ENCODE data around the gene GRIP1. TPM values are rescaled to one million over a fixed set of nuclear protein-coding genes. Genes with fewer than 3 reads are reported as not detected.

Gene GRIP1
- polyA plus RNA-seq, 2 donors = 1.5 to 2.4 TPM

GRCh38 chr12:66461331-66461730 is 217.5 kb downstream of the GRIP1 start:
- no peaks in the 10 kb centered on the region for H3K4me1 ChIP-seq (ENCODE audit: control insufficient read depth in 2 of 2, insufficient read depth in 2 of 2, low read length in 1 of 2)
- no peaks in the 10 kb centered on the region for H3K27me3 ChIP-seq (ENCODE audit: control insufficient read depth in 1 of 2, insufficient read depth in 2 of 2, low read length in 2 of 2)
- 66 to 74% methylated on average over 3 of the region's 3 CpGs for WGBS, 2 donors
- H3K27ac ChIP-seq (ENCODE audit: low read depth in 2 of 2, low read length in 1 of 2) = no peak overlapping the region
- H3K36me3 ChIP-seq (ENCODE audit: control insufficient read depth in 2 of 2, insufficient read depth in 2 of 2, low read length in 1 of 2) = no peaks in the 10 kb centered on the region
- H3K4me3 ChIP-seq (ENCODE audit: low read depth in 1 of 2, low read length in 2 of 2) = no peak overlapping the region
- H3K9me3 ChIP-seq (ENCODE audit: control insufficient read depth in 2 of 2, insufficient read depth in 1 of 2, low read depth in 1 of 2, low read length in 1 of 2) = no peaks in the 10 kb centered on the region

- H3K4me3 ChIP-seq (ENCODE audit: low read depth in 1 of 2, low read length in 2 of 2) = no peak overlapping the region
- H3K4me1 ChIP-seq (ENCODE audit: control insufficient read depth in 2 of 2, insufficient read depth in 2 of 2, low read length in 1 of 2) = no peaks in the 10 kb centered on the region
- H3K27me3 ChIP-seq (ENCODE audit: control insufficient read depth in 1 of 2, insufficient read depth in 2 of 2, low read length in 2 of 2) = no peaks in the 10 kb centered on the region
- whole genome bisulfite sequencing, 2 donors = 71 to 78% methylated on average over 7 of the region's 7 CpGs
- H3K36me3 ChIP-seq (ENCODE audit: control insufficient read depth in 2 of 2, insufficient read depth in 2 of 2, low read length in 1 of 2) = peaks cover 0 to 4% of the 10 kb centered on the region in 2 donors
- H3K9me3 ChIP-seq (ENCODE audit: control insufficient read depth in 2 of 2, insufficient read depth in 1 of 2, low read depth in 1 of 2, low read length in 1 of 2) = no peaks in the 10 kb centered on the region
- no peak overlapping the region for H3K27ac ChIP-seq (ENCODE audit: low read depth in 2 of 2, low read length in 1 of 2)
Measured at GRCh38 chr12:66459944-66460482, 218.9 kb downstream of the GRIP1 start.

DNA sequence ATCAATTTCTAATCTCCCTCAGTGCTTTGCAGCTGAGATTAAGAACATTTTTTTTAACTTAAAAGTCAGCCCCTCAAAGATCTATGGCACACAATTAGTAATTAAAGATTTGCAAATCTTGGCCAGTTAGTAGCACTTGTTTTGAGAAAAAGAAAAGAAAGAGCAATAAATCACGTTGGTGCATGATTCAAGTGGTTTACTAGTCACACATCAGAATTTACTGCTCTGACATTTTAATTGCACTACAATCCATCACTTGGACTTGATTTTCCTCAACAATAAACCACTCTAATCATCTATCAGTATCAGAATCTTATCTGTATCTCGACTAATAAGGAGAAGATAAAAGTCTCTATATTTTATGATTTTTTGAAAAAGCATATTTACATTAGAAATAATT is 222.3 kb downstream of the GRIP1 start:
- Histone ChIP-seq H3K4me3 (ENCODE audit: low read depth in 1 of 2, low read length in 2 of 2) (no peak overlapping the region), H3K9me3 (ENCODE audit: control insufficient read depth in 2 of 2, insufficient read depth in 1 of 2, low read depth in 1 of 2, low read length in 1 of 2) (no peaks in the 10 kb centered on the region), H3K27me3 (ENCODE audit: control insufficient read depth in 1 of 2, insufficient read depth in 2 of 2, low read length in 2 of 2) (no peaks in the 10 kb centered on the region), H3K4me1 (ENCODE audit: control insufficient read depth in 2 of 2, insufficient read depth in 2 of 2, low read length in 1 of 2) (no peaks in the 10 kb centered on the region), H3K36me3 (ENCODE audit: control insufficient read depth in 2 of 2, insufficient read depth in 2 of 2, low read length in 1 of 2) (peaks cover 0 to 4% of the 10 kb centered on the region in 2 donors), H3K27ac (ENCODE audit: low read depth in 2 of 2, low read length in 1 of 2) (no peak overlapping the region)
- WGBS, 2 donors = 46 to 59% methylated on average over 2 of the region's 2 CpGs

DNA sequence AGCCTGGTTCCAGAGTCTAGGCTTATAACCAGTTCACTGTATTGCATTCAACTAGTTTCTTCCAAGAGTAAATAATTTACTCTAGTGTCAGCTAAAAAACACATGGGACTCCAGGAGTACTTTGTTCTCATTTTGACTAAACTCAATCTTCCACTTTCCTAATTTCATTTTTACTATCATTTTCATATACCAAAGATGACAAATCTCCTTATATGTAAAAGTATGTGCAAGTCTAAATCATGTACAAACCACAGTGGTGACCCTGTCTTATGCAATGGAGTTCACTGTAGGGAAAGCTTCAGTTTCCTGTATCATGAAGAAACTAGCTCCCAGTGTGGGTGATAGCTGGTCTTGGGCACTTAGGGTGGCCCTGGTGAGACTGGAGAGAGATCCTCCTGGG is 225.0 kb downstream of the GRIP1 start:
- H3K9me3 ChIP-seq (ENCODE audit: control insufficient read depth in 2 of 2, insufficient read depth in 1 of 2, low read depth in 1 of 2, low read length in 1 of 2) = no peaks in the 10 kb centered on the region
- no peak overlapping the region for H3K27ac ChIP-seq (ENCODE audit: low read depth in 2 of 2, low read length in 1 of 2)
- no peak overlapping the region for H3K4me3 ChIP-seq (ENCODE audit: low read depth in 1 of 2, low read length in 2 of 2)
- peaks cover 0 to 4% of the 10 kb centered on the region in 2 donors for H3K36me3 ChIP-seq (ENCODE audit: control insufficient read depth in 2 of 2, insufficient read depth in 2 of 2, low read length in 1 of 2)
- no peaks in the 10 kb centered on the region for H3K4me1 ChIP-seq (ENCODE audit: control insufficient read depth in 2 of 2, insufficient read depth in 2 of 2, low read length in 1 of 2)
- H3K27me3 ChIP-seq (ENCODE audit: control insufficient read depth in 1 of 2, insufficient read depth in 2 of 2, low read length in 2 of 2) = no peaks in the 10 kb centered on the region

GRCh38 chr12:66453120-66453519 is 225.8 kb downstream of the GRIP1 start:
- no peaks in the 10 kb centered on the region for H3K9me3 ChIP-seq (ENCODE audit: control insufficient read depth in 2 of 2, insufficient read depth in 1 of 2, low read depth in 1 of 2, low read length in 1 of 2)
- WGBS, 2 donors = 88 to 96% methylated on average over 4 of the region's 4 CpGs
- H3K27ac ChIP-seq (ENCODE audit: low read depth in 2 of 2, low read length in 1 of 2) = no peak overlapping the region
- peaks cover 0 to 4% of the 10 kb centered on the region in 2 donors for H3K36me3 ChIP-seq (ENCODE audit: control insufficient read depth in 2 of 2, insufficient read depth in 2 of 2, low read length in 1 of 2)
- no peaks in the 10 kb centered on the region for H3K27me3 ChIP-seq (ENCODE audit: control insufficient read depth in 1 of 2, insufficient read depth in 2 of 2, low read length in 2 of 2)
- no peaks in the 10 kb centered on the region for H3K4me1 ChIP-seq (ENCODE audit: control insufficient read depth in 2 of 2, insufficient read depth in 2 of 2, low read length in 1 of 2)
- H3K4me3 ChIP-seq (ENCODE audit: low read depth in 1 of 2, low read length in 2 of 2) = no peak overlapping the region

DNA sequence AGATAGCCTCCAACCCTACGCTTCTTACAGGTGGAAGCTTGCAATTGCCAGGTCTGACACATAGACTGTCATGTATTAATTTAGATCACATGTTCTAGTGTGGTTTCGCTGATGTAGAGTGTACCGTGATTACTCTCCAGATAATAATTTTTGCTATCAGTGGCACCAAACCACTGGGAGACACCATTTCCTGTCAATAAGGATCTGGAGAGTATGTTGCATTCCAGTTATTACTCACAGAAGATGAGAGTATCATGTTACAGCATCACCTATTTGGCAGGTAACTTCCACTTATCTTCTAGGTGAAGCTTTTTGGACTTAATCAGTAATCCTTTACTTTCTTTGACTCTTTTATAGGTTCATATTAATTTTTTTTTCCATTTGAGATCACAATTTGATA is 229.3 kb downstream of the GRIP1 start:
- Histone ChIP-seq H3K27me3 (ENCODE audit: control insufficient read depth in 1 of 2, insufficient read depth in 2 of 2, low read length in 2 of 2) (no peaks in the 10 kb centered on the region), H3K9me3 (ENCODE audit: control insufficient read depth in 2 of 2, insufficient read depth in 1 of 2, low read depth in 1 of 2, low read length in 1 of 2) (no peaks in the 10 kb centered on the region), H3K36me3 (ENCODE audit: control insufficient read depth in 2 of 2, insufficient read depth in 2 of 2, low read length in 1 of 2) (no peaks in the 10 kb centered on the region), H3K27ac (ENCODE audit: low read depth in 2 of 2, low read length in 1 of 2) (no peak overlapping the region), H3K4me1 (ENCODE audit: control insufficient read depth in 2 of 2, insufficient read depth in 2 of 2, low read length in 1 of 2) (no peaks in the 10 kb centered on the region), H3K4me3 (ENCODE audit: low read depth in 1 of 2, low read length in 2 of 2) (no peak overlapping the region)
- 91 to 92% methylated on average over 3 of the region's 3 CpGs for WGBS, 2 donors

DNA sequence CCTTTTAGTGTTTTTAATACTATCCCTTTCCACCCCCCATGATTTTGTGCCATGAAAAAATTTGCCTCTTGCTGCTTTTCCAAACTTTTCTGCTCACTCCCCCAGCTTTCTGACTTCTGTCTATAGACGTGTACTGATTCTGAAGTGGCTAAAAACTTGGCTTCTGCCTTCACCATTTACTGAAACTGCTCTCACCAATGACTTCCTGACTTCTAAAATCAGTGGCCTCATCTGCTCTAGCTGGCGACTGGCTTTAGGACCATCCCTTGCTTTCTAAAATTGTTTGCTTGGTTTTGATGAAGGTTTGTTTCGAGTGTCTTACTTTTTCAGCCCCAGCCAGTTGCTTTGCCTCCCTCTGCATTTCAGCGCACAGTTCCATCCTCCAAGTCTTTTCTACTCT is 231.2 kb downstream of the GRIP1 start:
- H3K4me3 ChIP-seq (ENCODE audit: low read depth in 1 of 2, low read length in 2 of 2) = no peak overlapping the region
- no peaks in the 10 kb centered on the region for H3K9me3 ChIP-seq (ENCODE audit: control insufficient read depth in 2 of 2, insufficient read depth in 1 of 2, low read depth in 1 of 2, low read length in 1 of 2)
- no peak overlapping the region for H3K27ac ChIP-seq (ENCODE audit: low read depth in 2 of 2, low read length in 1 of 2)
- WGBS, 2 donors = 68 to 72% methylated on average over 4 of the region's 4 CpGs
- no peaks in the 10 kb centered on the region for H3K36me3 ChIP-seq (ENCODE audit: control insufficient read depth in 2 of 2, insufficient read depth in 2 of 2, low read length in 1 of 2)
- no peaks in the 10 kb centered on the region for H3K27me3 ChIP-seq (ENCODE audit: control insufficient read depth in 1 of 2, insufficient read depth in 2 of 2, low read length in 2 of 2)
- no peaks in the 10 kb centered on the region for H3K4me1 ChIP-seq (ENCODE audit: control insufficient read depth in 2 of 2, insufficient read depth in 2 of 2, low read length in 1 of 2)

DNA sequence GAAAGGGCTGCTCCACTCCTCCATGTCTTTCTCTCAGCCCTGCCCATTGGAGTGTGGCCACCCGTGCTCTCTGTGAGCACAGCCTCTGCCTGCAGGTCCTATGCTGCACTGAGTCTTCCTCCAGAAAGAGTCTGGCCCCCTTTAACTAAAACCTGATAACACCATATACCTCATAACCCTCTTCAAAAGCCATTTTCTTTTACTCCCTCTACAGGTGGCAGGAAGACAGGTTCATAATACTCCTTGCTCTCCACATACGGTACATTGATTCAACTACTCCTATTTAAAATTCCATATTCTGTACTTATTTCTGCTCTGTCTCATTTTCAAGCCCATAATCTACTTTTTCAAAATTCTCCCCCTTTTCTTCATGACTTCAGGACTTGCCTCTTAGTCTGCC is 232.6 kb downstream of the GRIP1 start:
- 89 to 96% methylated on average over 2 of the region's 2 CpGs for WGBS, 2 donors
- Histone ChIP-seq H3K9me3 (ENCODE audit: control insufficient read depth in 2 of 2, insufficient read depth in 1 of 2, low read depth in 1 of 2, low read length in 1 of 2) (no peaks in the 10 kb centered on the region), H3K4me3 (ENCODE audit: low read depth in 1 of 2, low read length in 2 of 2) (no peak overlapping the region), H3K27ac (ENCODE audit: low read depth in 2 of 2, low read length in 1 of 2) (no peak overlapping the region), H3K4me1 (ENCODE audit: control insufficient read depth in 2 of 2, insufficient read depth in 2 of 2, low read length in 1 of 2) (no peaks in the 10 kb centered on the region), H3K36me3 (ENCODE audit: control insufficient read depth in 2 of 2, insufficient read depth in 2 of 2, low read length in 1 of 2) (no peaks in the 10 kb centered on the region), H3K27me3 (ENCODE audit: control insufficient read depth in 1 of 2, insufficient read depth in 2 of 2, low read length in 2 of 2) (no peaks in the 10 kb centered on the region)

DNA sequence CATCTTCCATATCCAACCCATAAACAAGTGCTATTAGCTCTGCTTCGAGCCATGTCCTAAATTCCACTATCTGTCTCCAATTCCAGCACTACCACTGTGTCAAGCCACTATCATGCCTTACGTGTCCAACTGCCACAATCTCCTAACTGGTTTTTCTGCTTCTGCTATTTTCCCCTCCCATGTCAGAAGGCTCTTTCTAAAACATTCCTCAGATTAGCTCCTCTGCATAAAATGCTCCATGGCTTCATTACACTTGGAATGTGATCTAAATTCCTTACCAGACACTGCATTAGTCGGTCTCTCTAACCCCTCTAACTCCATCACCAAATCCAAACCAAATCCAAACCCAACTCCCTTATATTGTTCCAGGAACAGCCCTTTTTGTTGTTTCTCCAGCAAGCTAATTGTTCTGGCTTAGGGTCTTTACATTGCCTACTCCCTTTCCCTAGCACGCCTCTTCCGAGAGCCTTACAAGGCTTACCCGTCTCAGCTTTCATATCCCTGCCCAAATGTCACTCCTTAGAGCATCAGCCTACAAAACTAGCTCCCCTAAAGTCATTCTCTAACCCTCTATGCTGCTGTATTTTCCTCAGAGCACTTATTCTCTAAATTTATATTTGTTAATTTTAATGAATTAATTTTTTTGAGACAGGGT is 236.8 kb downstream of the GRIP1 start:
- WGBS, 2 donors = 83 to 85% methylated on average over 6 of the region's 6 CpGs
- H3K4me3 ChIP-seq (ENCODE audit: low read depth in 1 of 2, low read length in 2 of 2) = no peak overlapping the region
- no peaks in the 10 kb centered on the region for H3K36me3 ChIP-seq (ENCODE audit: control insufficient read depth in 2 of 2, insufficient read depth in 2 of 2, low read length in 1 of 2)
- no peaks in the 10 kb centered on the region for H3K27me3 ChIP-seq (ENCODE audit: control insufficient read depth in 1 of 2, insufficient read depth in 2 of 2, low read length in 2 of 2)
- no peak overlapping the region for H3K27ac ChIP-seq (ENCODE audit: low read depth in 2 of 2, low read length in 1 of 2)
- H3K9me3 ChIP-seq (ENCODE audit: control insufficient read depth in 2 of 2, insufficient read depth in 1 of 2, low read depth in 1 of 2, low read length in 1 of 2) = no peaks in the 10 kb centered on the region
- H3K4me1 ChIP-seq (ENCODE audit: control insufficient read depth in 2 of 2, insufficient read depth in 2 of 2, low read length in 1 of 2) = no peaks in the 10 kb centered on the region

DNA sequence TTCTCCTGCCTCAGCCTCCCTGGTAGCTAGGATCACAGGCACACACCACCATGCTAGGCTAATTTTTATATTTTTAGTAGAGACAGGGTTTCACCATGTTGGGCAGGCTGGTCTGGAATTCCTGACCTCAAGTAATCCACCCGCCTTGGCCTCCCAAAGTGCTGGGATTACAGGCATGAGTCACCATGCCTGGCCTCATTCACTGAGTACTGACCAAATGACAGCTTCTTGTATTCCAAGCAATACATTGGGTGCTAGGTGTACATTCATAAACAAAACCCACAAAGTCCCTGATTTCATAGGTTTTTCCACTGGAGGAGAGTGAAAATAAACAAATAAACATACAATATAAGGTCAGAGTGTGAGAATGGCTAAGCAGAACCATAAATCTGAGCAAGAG is 240.3 kb downstream of the GRIP1 start:
- Histone ChIP-seq H3K27me3 (ENCODE audit: control insufficient read depth in 1 of 2, insufficient read depth in 2 of 2, low read length in 2 of 2) (no peaks in the 10 kb centered on the region), H3K9me3 (ENCODE audit: control insufficient read depth in 2 of 2, insufficient read depth in 1 of 2, low read depth in 1 of 2, low read length in 1 of 2) (no peaks in the 10 kb centered on the region), H3K27ac (ENCODE audit: low read depth in 2 of 2, low read length in 1 of 2) (no peak overlapping the region), H3K36me3 (ENCODE audit: control insufficient read depth in 2 of 2, insufficient read depth in 2 of 2, low read length in 1 of 2) (no peaks in the 10 kb centered on the region), H3K4me3 (ENCODE audit: low read depth in 1 of 2, low read length in 2 of 2) (no peak overlapping the region), H3K4me1 (ENCODE audit: control insufficient read depth in 2 of 2, insufficient read depth in 2 of 2, low read length in 1 of 2) (no peaks in the 10 kb centered on the region)
- WGBS, 2 donors = 76 to 80% methylated on average over 1 of the region's 1 CpG

All from esophagus (tissue), 2 donors.